Naive thymus-derived CD4-positive, alpha-beta T cell (primary cell): ENCODE results near the gene LRRC36. TPM values are rescaled to one million over a fixed set of nuclear protein-coding genes. Genes with fewer than 3 reads are reported as not detected.

Source experiments
- ATAC-seq: fragments of 150-1000 bp; cut with Tn5 transposase; 2 replicates; pipeline ENCODE4 v1.10.0; 2021; ENCODE audit warnings: mild to moderate bottlenecking, moderate library complexity
- CTCF ChIA-PET: fragments of 350-600 bp; sonication (Branson Sonifier 250); formaldehyde crosslinking; loops from one replicate; lab custom pipeline; 2021; ENCODE audit warnings: antibody characterized with exemption; lab: Charles Lee
- POLR2A ChIA-PET: fragments of 350-600 bp; sonication (Branson Sonifier 250); formaldehyde crosslinking; loops from one replicate; lab custom pipeline; 2021; ENCODE audit warnings: antibody characterized with exemption, inconsistent platforms; lab: Charles Lee
- DNase-seq, 9 donors: peaks; one replicate each; pipeline versions ENCODE4 v3.0.0 to v3.0.0-alpha.2; 2020 to 2022; ENCODE audit warnings: mixed read lengths in 1 of 9
- H3K27ac ChIP-seq: one replicate; pipeline ENCODE4 v1.7.0; 2013; ENCODE audit warnings: mild to moderate bottlenecking, low read depth, low read length, moderate library complexity
- H3K27me3 ChIP-seq, 2 donors: one replicate each; pipeline ENCODE4 v1.7.0; 2013; ENCODE audit warnings: low read length in 2 of 2, mild to moderate bottlenecking in 2 of 2, moderate library complexity in 2 of 2; ENCODE audit not compliant: control insufficient read depth in 2 of 2, insufficient read depth in 2 of 2
- H3K36me3 ChIP-seq, 3 experiments: 1 replicate in 2 of 3; 2 replicates in 1 of 3; pipeline ENCODE4 v1.7.0; 2013; ENCODE audit warnings: low read length in 3 of 3, mild to moderate bottlenecking in 3 of 3, moderate library complexity in 1 of 3; ENCODE audit not compliant: insufficient read depth in 3 of 3, control insufficient read depth in 2 of 3
- H3K4me1 ChIP-seq, 2 donors: one replicate each; pipeline ENCODE4 v1.7.0; 2013; ENCODE audit warnings: low read length in 2 of 2, mild to moderate bottlenecking in 2 of 2, moderate library complexity in 1 of 2; ENCODE audit not compliant: control insufficient read depth in 2 of 2, insufficient read depth in 2 of 2
- H3K4me3 ChIP-seq: 2 replicates; pipeline ENCODE4 v1.7.0; 2013; ENCODE audit warnings: mild to moderate bottlenecking, low read length
- H3K9me3 ChIP-seq, 3 experiments: 1 replicate in 2 of 3; 2 replicates in 1 of 3; pipeline ENCODE4 v1.7.0; 2013; ENCODE audit warnings: low read length in 3 of 3; ENCODE audit not compliant: control insufficient read depth in 2 of 3
- H3K27ac Mint-ChIP-seq, 9 donors: one replicate each; pipeline ENCODE4 v1.8.0; 2020 to 2022; ENCODE audit warnings: mixed read lengths in 9 of 9, mild to moderate bottlenecking in 8 of 9, moderate library complexity in 5 of 9, inconsistent platforms in 2 of 9
- H3K27me3 Mint-ChIP-seq, 5 donors: one replicate each; pipeline ENCODE4 v1.8.0; 2021 to 2022; ENCODE audit warnings: mixed read lengths in 5 of 5, mild to moderate bottlenecking in 1 of 5
- H3K36me3 Mint-ChIP-seq, 5 donors: one replicate each; pipeline ENCODE4 v1.8.0; 2020 to 2022; ENCODE audit warnings: mixed read lengths in 5 of 5, mild to moderate bottlenecking in 3 of 5, inconsistent platforms in 1 of 5
- H3K4me1 Mint-ChIP-seq, 7 donors: one replicate each; pipeline ENCODE4 v1.8.0; 2020 to 2022; ENCODE audit warnings: mixed read lengths in 7 of 7, mild to moderate bottlenecking in 3 of 7, inconsistent platforms in 1 of 7
- H3K4me3 Mint-ChIP-seq, 10 donors: one replicate each; pipeline ENCODE4 v1.8.0; 2020 to 2022; ENCODE audit warnings: mild to moderate bottlenecking in 10 of 10, mixed read lengths in 10 of 10, moderate library complexity in 6 of 10, inconsistent platforms in 2 of 10
- H3K9me3 Mint-ChIP-seq, 11 donors: one replicate each; pipeline ENCODE4 v1.8.0; 2020 to 2022; ENCODE audit warnings: mixed read lengths in 11 of 11, mild to moderate bottlenecking in 4 of 11, inconsistent platforms in 1 of 11, moderate library complexity in 1 of 11
- intact Hi-C, 2 donors: fragments of 100-400 bp; cut with micrococcal nuclease; formaldehyde crosslinking; loops; one replicate each; pipeline ENCODE4 v1.15.1; 2023
- polyA plus RNA-seq, 2 donors: library from polyadenylated mRNA; unstranded; fragments of 300-500 nt; fragmentation: Illumina TruSeq; gene quantifications; one replicate each; pipeline ENCODE4 v1.2.3, GENCODE V29; 2021
- total RNA-seq, 6 experiments: library from RNA in 5 of 6; stranded (reverse) in 5 of 6; gene quantifications; 1 replicate in 5 of 6; 2 replicates in 1 of 6; pipeline ENCODE4 v1.2.3 and lab custom pipeline; 2021 to 2026

Gene LRRC36
- total and polyA plus RNA-seq, 7 experiments from 2014 or later = 0.50 to 0.56 TPM; not detected in 5

GRCh38 chr16:67395458-67396158 lies 69.0 kb downstream of the LRRC36 start:
- Histone ChIP-seq H3K27ac (no peak overlapping the region), H3K4me1 (peaks cover 7 to 8% of the 10 kb centered on the region in 2 donors), H3K27me3 (peaks cover 4 to 11% of the 10 kb centered on the region in 2 donors), H3K9me3 (no peaks in the 10 kb centered on the region), H3K4me3 (no peak overlapping the region), H3K36me3 (no peaks in the 10 kb centered on the region)
- no peak overlapping the region for H3K27ac Mint-ChIP-seq
- intact Hi-C loops = loop anchor here in 1 of 2 donors (5.0 kb wide), 1 partner anchor 118 kb away; the partner anchor contains the start of gene PLEKHG4
- no peak for ATAC-seq
- no peaks in the 10 kb centered on the region for H3K9me3 Mint-ChIP-seq
- POLR2A ChIA-PET = no interaction called here
- peaks cover 6 to 18% (median 6%) of the 10 kb centered on the region in 7 donors for H3K4me1 Mint-ChIP-seq
- no peaks in the 10 kb centered on the region for H3K36me3 Mint-ChIP-seq
- CTCF ChIA-PET = no interaction called here
- peaks cover 16 to 43% (median 29%) of the 10 kb centered on the region in 5 donors for H3K27me3 Mint-ChIP-seq
- no peak for DNase-seq
- peak overlapping the region in 6 of 10 donors; percentile 27 to 81 (median 38) for H3K4me3 Mint-ChIP-seq

- CTCF ChIA-PET = no interaction called here
Observed at GRCh38 chr16:67396159-67397035, 69.8 kb downstream of the LRRC36 start.

GRCh38 chr16:67397036-67397801 lies 70.6 kb downstream of the LRRC36 start:
- peaks cover 7 to 8% of the 10 kb centered on the region in 2 donors for H3K4me1 ChIP-seq
- H3K27ac ChIP-seq = no peak overlapping the region
- H3K9me3 ChIP-seq = no peaks in the 10 kb centered on the region
- intact Hi-C loops = loop anchor here in 1 of 2 donors (5.0 kb wide), 1 partner anchor 120 kb away; the partner anchor contains the start of gene PLEKHG4
- POLR2A ChIA-PET = no interaction called here
- H3K4me3 ChIP-seq = no peak overlapping the region
- no peaks in the 10 kb centered on the region for H3K9me3 Mint-ChIP-seq
- CTCF ChIA-PET = no interaction called here
- H3K36me3 ChIP-seq = no peaks in the 10 kb centered on the region
- no peak overlapping the region for H3K27ac Mint-ChIP-seq
- peaks cover 4 to 11% of the 10 kb centered on the region in 2 donors for H3K27me3 ChIP-seq
- H3K4me1 Mint-ChIP-seq = peaks cover 6 to 12% (median 6%) of the 10 kb centered on the region in 7 donors
- DNase-seq (no peak), ATAC-seq (no peak)
- H3K36me3 Mint-ChIP-seq = no peaks in the 10 kb centered on the region
- H3K4me3 Mint-ChIP-seq = peak overlapping the region in 1 of 10 donors; percentile 40
- H3K27me3 Mint-ChIP-seq = peaks cover 13 to 37% (median 28%) of the 10 kb centered on the region in 5 donors

More at GRCh38 chr16:67396159-67397035, 69.8 kb downstream of the LRRC36 start:
- intact Hi-C loops = loop anchor here in 1 of 2 donors (5.0 kb wide), 1 partner anchor 119 kb away; the partner anchor contains the start of gene PLEKHG4
- peaks cover 4 to 11% of the 10 kb centered on the region in 2 donors for H3K27me3 ChIP-seq
- no peak overlapping the region for H3K27ac Mint-ChIP-seq
- no peak overlapping the region for H3K4me3 ChIP-seq
- no peaks in the 10 kb centered on the region for H3K36me3 ChIP-seq
- peaks cover 7 to 8% of the 10 kb centered on the region in 2 donors for H3K4me1 ChIP-seq
- H3K9me3 Mint-ChIP-seq = no peaks in the 10 kb centered on the region
- H3K4me3 Mint-ChIP-seq = peak overlapping the region in 1 of 10 donors; percentile 40
- no peak for ATAC-seq
- H3K36me3 Mint-ChIP-seq = no peaks in the 10 kb centered on the region
- no peaks in the 10 kb centered on the region for H3K9me3 ChIP-seq
- POLR2A ChIA-PET = no interaction called here
- no peak overlapping the region for H3K27ac ChIP-seq
- no peak for DNase-seq
- H3K27me3 Mint-ChIP-seq = peaks cover 16 to 39% (median 29%) of the 10 kb centered on the region in 5 donors
- peaks cover 6 to 18% (median 6%) of the 10 kb centered on the region in 7 donors for H3K4me1 Mint-ChIP-seq

GRCh38 chr16:67397812-67398545 lies 71.4 kb downstream of the LRRC36 start:
- CTCF ChIA-PET = interaction anchor here (0.6 kb wide), 1 partner anchor 14 kb away, joined by 3 read pairs; no protein-coding TSS in a partner anchor
- Mint-ChIP-seq H3K36me3 (no peaks in the 10 kb centered on the region), H3K9me3 (no peaks in the 10 kb centered on the region)

GRCh38 chr16:67398546-67399217 lies 72.1 kb downstream of the LRRC36 start:
- no peaks in the 10 kb centered on the region for H3K36me3 Mint-ChIP-seq
- no peaks in the 10 kb centered on the region for H3K36me3 ChIP-seq
- H3K27ac Mint-ChIP-seq = no peak overlapping the region
- no peak overlapping the region for H3K27ac ChIP-seq
- H3K27me3 ChIP-seq = peaks cover 0 to 7% of the 10 kb centered on the region in 2 donors
- H3K9me3 Mint-ChIP-seq = no peaks in the 10 kb centered on the region
- no peak overlapping the region for H3K4me3 ChIP-seq
- no peak overlapping the region for H3K4me3 Mint-ChIP-seq
- peaks cover 1 to 5% of the 10 kb centered on the region in 2 donors for H3K4me1 ChIP-seq
- ATAC-seq = no peak
- peaks cover 10 to 30% (median 23%) of the 10 kb centered on the region in 5 donors for H3K27me3 Mint-ChIP-seq
- POLR2A ChIA-PET = interaction anchor here (0.7 kb wide), 1 partner anchor 26 kb away, joined by 3 read pairs; no protein-coding TSS in a partner anchor
- no peaks in the 10 kb centered on the region for H3K9me3 ChIP-seq
- intact Hi-C loops = loop anchor here (1.0 to 5.0 kb wide), 6 partner anchors 50 to 444 kb away; partner anchors contain the start of gene PLEKHG4 (in 2 of the 2)
- peaks cover 5 to 7% (median 6%) of the 10 kb centered on the region in 7 donors for H3K4me1 Mint-ChIP-seq
- DNase-seq = no peak
- CTCF ChIA-PET = interaction anchor here (0.6 to 1.0 kb wide), 4 partner anchors 13 to 1062 kb away, joined by 3 to 4 read pairs (median 3); no protein-coding TSS in a partner anchor

More at GRCh38 chr16:67397812-67398545, 71.4 kb downstream of the LRRC36 start:
- H3K27ac Mint-ChIP-seq = no peak overlapping the region
- H3K27me3 ChIP-seq = peaks cover 0 to 11% of the 10 kb centered on the region in 2 donors
- peaks cover 7 to 8% of the 10 kb centered on the region in 2 donors for H3K4me1 ChIP-seq
- H3K4me3 Mint-ChIP-seq = no peak overlapping the region
- peaks cover 6 to 7% (median 6%) of the 10 kb centered on the region in 7 donors for H3K4me1 Mint-ChIP-seq
- DNase-seq (no peak), ATAC-seq (no peak)
- no peaks in the 10 kb centered on the region for H3K9me3 ChIP-seq
- no peaks in the 10 kb centered on the region for H3K36me3 ChIP-seq
- H3K27ac ChIP-seq = no peak overlapping the region
- H3K27me3 Mint-ChIP-seq = peaks cover 9 to 33% (median 23%) of the 10 kb centered on the region in 5 donors
- intact Hi-C loops = loop anchor here (2.0 to 5.0 kb wide), 4 partner anchors 49 to 137 kb away; partner anchors contain the start of gene PLEKHG4 (in 2 of the 2)
- no peak overlapping the region for H3K4me3 ChIP-seq
- POLR2A ChIA-PET = no interaction called here
